Neural progenitor cell (in vitro differentiated cells): ENCODE results near the gene DDC.

Experiments
- CTCF ChIP-seq: fragments of 200-600 bp; sonication (generic); IDR thresholded peaks from 2 replicates; pipeline ENCODE4 v1.5.1; 2017; ENCODE audit warnings: antibody characterized with exemption, mild to moderate bottlenecking
- EZH2 ChIP-seq: fragments of 200-600 bp; sonication (generic); IDR thresholded peaks from 2 replicates; pipeline ENCODE4 v1.6.1; 2017; ENCODE audit warnings: antibody characterized with exemption, mild to moderate bottlenecking, moderate library complexity
- EZH2phosphoT487 ChIP-seq: fragments of 200-600 bp; sonication (generic); IDR thresholded peaks from 2 replicates; pipeline ENCODE4 v1.6.1; 2017; ENCODE audit warnings: antibody characterized with exemption

GRCh38 chr7:50557099-50557498 is 8.1 kb downstream of the DDC start:
- TF ChIP-seq CTCF (no peak), EZH2 (no peak), EZH2phosphoT487 (no peak)
